ENCODE data around the gene SOS2. TPM values are rescaled to one million over a fixed set of nuclear protein-coding genes. Genes with fewer than 3 reads are reported as not detected.

The SOS2 gene
- total RNA-seq, 2 donors from 2014 or later = 23.7 to 31.0 TPM

GRCh38 chr14:50091240-50091913 lies 140.0 kb downstream of the SOS2 start:
- H3K4me1 ChIP-seq = no peaks in the 10 kb centered on the region
- no peak for TF ChIP-seq CTCF (IDR thresholded peaks at IDR 0.05)

DNA sequence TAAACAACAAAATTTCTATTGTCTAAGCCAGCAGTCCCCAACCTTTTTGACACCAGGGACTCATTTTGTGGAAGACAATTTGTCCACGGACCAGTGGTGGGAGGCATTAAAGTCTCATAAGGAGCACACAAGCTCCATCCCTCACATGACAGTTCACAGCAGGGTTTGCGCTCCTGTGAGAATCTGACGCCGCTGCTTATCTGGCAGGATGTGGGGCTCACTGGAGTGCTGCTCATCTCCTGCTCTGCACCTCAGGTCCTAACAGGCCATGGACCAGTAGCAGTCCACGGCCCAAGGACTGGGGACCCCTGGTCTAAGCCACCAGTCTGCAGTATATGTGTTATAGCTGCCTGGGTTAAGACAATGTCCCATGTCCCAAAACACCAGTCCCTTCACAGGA lies 142.2 kb downstream of the SOS2 start:
- no peak for DNase-seq (ENCODE audit: low spot score)
- H3K27ac ChIP-seq = no peak overlapping the region
- no peak for TF ChIP-seq CTCF (IDR thresholded peaks at IDR 0.05)
- H3K9me3 ChIP-seq = no peaks in the 10 kb centered on the region
- H3K27me3 ChIP-seq = no peaks in the 10 kb centered on the region
- no peaks in the 10 kb centered on the region for H3K4me1 ChIP-seq
- no peak overlapping the region for H3K4me3 ChIP-seq
- H3K36me3 ChIP-seq = no peaks in the 10 kb centered on the region

More at GRCh38 chr14:50091240-50091913, 140.0 kb downstream of the SOS2 start:
- Histone ChIP-seq H3K27me3 (no peaks in the 10 kb centered on the region), H3K4me3 (no peak overlapping the region), H3K27ac (no peak overlapping the region), H3K9me3 (no peaks in the 10 kb centered on the region), H3K36me3 (no peaks in the 10 kb centered on the region)
- DNase-seq (ENCODE audit: low spot score) = no peak

GRCh38 chr14:50088731-50089130 lies 142.6 kb downstream of the SOS2 start:
- no peaks in the 10 kb centered on the region for H3K36me3 ChIP-seq
- no peaks in the 10 kb centered on the region for H3K4me1 ChIP-seq
- no peak overlapping the region for H3K27ac ChIP-seq
- DNase-seq (ENCODE audit: low spot score) = no peak
- TF ChIP-seq CTCF (IDR thresholded peaks at IDR 0.05) = no peak
- H3K4me3 ChIP-seq = no peak overlapping the region
- H3K27me3 ChIP-seq = no peaks in the 10 kb centered on the region
- no peaks in the 10 kb centered on the region for H3K9me3 ChIP-seq

DNA sequence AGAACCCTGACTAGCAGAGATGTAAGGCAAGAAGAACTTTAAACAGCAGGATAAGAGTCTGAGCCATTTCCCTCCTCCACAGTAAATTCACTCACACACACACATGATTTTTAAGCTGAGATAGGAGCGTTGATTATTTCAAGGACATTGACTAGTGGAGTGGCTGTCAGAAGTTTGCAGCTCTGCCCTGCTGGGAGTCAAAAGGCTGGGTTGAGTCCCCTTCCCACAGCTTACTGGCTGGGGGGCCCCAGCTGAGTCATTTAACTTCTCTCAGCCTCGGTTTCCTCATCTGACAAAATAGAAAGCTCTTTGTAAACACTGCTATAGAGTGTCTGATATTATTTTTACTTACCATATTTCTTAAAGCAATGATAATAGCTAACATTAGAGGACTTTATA lies 143.3 kb downstream of the SOS2 start:
- H3K9me3 ChIP-seq = no peaks in the 10 kb centered on the region
- no peaks in the 10 kb centered on the region for H3K27me3 ChIP-seq
- H3K27ac ChIP-seq = no peak overlapping the region
- H3K4me1 ChIP-seq = no peaks in the 10 kb centered on the region
- H3K4me3 ChIP-seq = no peak overlapping the region
- no peaks in the 10 kb centered on the region for H3K36me3 ChIP-seq
- TF ChIP-seq CTCF (IDR thresholded peaks at IDR 0.05) = no peak
- DNase-seq (ENCODE audit: low spot score) = no peak

DNA sequence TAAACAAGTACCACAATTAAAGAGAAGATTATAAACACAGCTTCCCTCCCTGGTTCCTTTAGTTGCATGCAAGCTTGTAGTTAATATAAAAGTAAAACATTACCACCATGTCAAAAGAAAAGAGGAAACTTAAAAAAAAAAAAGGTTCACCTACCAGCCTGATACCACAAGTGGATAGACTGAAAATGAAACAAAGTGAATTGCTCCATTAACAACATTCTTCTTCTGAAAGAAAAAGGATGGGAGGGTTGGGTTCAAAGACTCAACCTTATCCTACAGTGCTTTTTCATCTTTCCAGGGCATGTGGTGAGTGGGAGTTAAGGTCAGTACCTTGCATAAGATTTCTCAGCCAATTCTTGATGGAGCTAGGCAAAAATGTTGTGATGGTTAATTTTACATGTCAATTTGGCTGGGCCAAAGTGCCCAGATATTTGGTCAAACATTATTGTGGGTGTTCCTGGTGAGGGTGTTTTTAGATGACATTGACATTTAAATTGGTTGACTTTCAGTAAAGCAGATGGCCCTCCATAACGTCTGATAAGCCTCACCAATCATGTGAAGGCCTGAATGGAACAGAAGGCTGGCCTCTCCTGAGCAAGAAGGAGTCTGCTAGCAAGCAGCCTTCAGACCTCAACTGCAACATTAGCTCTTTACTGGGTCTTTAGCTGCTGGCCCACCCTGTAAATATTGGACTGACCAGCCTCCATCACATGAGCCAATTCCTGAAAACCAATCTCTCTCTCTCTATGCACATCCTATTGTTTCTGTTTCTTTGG lies 143.8 kb downstream of the SOS2 start:
- Histone ChIP-seq H3K36me3 (no peaks in the 10 kb centered on the region), H3K9me3 (no peaks in the 10 kb centered on the region), H3K4me3 (no peak overlapping the region), H3K27ac (no peak overlapping the region), H3K4me1 (no peaks in the 10 kb centered on the region), H3K27me3 (no peaks in the 10 kb centered on the region)
- TF ChIP-seq CTCF (IDR thresholded peaks at IDR 0.05) = no peak
- no peak for DNase-seq (ENCODE audit: low spot score)
